Activated CD4-positive, CD25-positive, alpha-beta regulatory T cell treated with anti-CD3 and anti-CD28 coated beads, Interleukin-2, amount 50 U/mL, for 72 hours (primary cell): ENCODE measurements around the gene ST3GAL3.

Experiments
- DNase-seq: peaks from one replicate; pipeline ENCODE4 v3.0.0; 2021

The ST3GAL3 gene

GRCh38 chr1:43973981-43974442, 266.7 kb downstream of the ST3GAL3 start:
- no peak for DNase-seq

DNA sequence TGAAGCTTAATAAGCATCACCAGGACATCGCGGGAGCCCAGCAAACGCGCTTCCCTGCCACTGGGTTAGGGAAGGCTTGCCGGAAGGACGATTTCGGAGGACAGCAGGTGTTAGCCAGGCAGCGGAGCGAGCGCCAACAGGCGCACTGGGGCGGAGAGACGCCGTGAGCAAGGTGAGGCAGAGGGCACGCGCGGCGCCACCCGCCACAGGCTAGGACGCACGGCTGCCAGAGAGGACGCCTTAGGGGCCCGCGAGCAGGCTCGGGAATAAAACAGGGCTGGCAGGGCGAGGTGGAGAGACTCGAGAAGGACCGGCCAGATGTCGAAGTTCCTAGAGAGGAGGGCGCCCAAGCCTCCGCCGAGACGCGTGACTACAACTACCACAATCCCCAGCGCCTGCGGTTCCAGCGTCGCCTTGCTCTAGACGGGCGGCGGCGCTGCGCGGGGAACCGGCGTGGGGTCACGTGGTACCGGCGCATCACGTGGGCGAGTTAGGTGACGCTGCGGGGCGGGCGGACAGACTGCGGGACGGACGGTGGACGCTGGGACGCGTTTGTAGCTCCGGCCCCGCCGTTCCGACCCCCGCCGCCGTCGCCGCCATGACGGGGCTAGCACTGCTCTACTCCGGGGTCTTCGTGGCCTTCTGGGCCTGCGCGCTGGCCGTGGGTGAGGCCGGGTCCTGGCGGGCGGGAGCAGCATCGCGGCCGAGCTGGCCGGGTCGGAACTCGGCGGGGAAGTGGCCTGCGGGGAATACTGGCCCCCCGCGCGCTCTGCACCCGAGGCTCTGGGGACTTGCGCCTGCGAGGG, 267.3 kb downstream of the ST3GAL3 start, which contains the start of gene ATP6V0B:
Gene ATP6V0B (plus strand): TSS at position 518 of the 806 bp plus-strand sequence. CDS start 81 bp downstream, at position 599.
- DNase-seq, result peak; percentile 97

- DNase-seq, result no peak
These were observed 268.1 kb downstream of the ST3GAL3 start for GRCh38 chr1:43975249-43975961.

- no peak for DNase-seq
These were observed 268.7 kb downstream of the ST3GAL3 start for GRCh38 chr1:43976045-43976444.

GRCh38 chr1:43976890-43977289, 269.6 kb downstream of the ST3GAL3 start:
- no peak for DNase-seq

- DNase-seq, result no peak
These were observed 270.3 kb downstream of the ST3GAL3 start for GRCh38 chr1:43977376-43978263.

DNA sequence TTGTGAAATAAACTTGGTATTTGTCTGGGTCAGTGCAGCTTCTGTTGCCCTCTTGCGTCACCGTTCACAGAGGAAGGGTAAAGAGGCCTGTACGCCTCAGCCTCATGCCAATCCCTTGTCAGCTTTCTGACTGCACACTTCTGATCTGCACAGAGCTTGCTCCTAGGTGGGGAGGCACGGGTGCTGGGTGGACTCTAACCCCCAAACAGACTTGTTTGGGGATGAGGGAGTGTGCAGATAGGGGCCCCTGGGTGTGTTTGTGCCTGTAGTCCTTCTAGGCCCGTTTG, 270.9 kb downstream of the ST3GAL3 start:
- DNase-seq, result no peak

DNA sequence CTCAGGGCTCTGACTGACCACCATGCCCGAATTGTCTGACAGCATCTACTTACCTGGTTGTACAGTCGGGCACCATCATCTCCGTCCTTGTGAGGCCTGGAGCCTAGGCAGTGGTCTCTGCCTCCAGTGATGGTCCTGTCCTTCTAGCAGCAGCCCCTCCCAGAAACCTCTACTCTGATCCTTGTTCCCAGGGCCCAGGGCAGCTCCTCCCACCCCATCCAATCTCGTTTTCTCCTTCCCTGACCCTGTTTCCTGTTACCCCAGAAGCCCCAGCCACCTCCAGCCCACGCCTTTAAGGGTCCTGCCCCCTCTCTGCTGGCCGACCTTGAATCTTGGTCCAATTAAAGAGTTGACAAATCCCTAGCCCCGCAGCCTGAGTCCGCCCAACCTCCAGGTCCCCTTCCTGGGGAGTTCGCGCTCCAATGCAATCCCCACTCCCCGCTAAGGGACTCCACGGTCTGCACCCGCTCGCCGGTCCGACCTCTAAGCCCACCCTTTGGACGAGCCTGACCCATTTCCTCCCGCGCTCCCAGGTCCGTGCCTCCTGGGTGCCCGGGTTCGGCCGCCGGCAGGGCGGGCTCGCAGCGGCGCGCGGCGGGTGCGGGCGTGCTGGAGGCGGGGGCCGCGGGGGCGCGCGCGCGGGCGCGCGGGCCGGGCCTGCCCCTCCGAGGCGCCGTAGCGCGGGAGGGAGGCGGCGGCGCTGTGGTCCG, 271.4 kb downstream of the ST3GAL3 start, which contains the start of gene B4GALT2:
Gene B4GALT2 (plus strand): TSS at position 660 of the 710 bp plus-strand sequence. CDS start 1,951 bp downstream, outside the sequence.
- DNase-seq, result peak; percentile 53

- no peak for DNase-seq
These were observed 271.9 kb downstream of the ST3GAL3 start for GRCh38 chr1:43979261-43979527.

DNA sequence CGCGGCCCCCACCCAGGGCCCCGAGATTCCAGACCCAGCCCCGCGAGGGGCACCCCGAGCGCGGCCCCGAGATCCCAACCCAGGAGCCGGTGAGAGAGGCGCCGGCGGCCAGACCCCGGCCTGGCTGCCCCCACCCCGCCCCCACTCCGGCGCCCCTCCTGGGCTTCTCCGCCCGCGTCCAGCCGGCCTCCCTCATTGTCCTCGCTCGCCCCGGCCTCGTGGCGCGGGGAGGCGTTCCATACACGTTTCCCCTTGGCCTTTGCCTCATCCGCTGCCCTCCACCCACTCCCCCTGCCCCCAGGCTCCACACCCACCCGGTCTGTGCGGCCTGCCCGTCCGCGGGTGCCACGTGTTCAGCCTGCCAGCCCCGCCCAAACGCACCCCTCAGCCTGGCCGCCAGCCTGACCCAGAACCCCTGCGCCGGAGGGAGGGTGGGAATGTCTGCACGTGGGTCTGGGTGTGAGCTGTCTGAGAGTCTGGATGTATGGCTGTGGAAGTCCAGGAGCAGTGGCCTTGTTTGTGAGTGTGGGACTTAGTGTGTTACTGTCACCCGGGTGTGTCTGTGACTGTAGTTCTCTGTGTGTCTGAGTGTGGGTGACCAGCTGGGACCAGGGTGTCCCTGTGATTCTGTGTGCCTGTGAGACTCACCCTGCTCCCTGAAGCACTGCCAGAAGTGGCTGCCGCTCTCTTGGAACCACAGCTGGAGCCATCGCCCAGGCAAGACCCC, 272.4 kb downstream of the ST3GAL3 start:
- DNase-seq, result no peak

DNA sequence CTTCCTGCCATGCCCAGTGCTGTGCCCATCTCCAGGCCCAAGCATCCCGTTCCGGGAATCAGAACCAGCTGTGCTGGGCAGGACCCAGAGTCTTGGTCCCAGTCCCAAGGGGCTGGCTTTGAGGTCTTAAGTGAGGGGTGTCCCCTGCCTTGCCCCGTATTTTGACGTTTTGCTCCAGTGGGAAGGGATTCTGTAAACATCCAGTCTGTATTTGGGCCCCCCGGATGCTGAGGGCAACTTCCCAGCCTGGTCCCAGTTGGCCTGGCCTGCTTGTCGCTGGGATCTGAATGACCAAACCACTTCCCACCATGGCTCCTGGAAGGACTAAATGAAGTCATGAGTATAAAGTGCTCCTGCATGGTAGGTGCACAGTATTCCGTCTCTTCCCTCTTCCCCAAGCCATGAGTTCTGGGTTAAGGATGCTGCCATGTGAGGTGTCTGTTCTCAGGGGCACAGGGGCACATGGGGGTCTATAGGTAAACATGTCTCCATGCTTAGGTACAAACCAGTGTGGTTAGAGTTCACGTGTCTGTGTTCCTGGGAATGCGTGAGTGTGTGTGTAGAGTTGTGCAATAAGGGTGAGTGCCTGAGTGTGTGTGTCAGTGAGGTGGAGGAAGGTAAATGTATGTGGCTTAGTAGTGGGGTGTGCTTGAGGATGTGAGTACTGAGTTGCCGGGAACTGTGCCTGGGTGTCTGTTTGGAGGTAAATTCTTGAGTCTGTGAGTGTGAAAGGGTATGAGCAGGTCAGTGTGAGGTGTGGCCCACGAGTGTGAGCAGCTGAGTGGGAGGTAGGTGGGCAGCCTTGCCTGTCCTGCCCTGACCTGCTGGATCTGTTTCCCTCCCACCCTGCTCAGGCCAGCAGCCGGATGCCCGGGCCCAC, 273.2 kb downstream of the ST3GAL3 start:
- no peak for DNase-seq
